ENCODE results near the gene IL15RA. TPM values are rescaled to one million over a fixed set of nuclear protein-coding genes. Genes with fewer than 3 reads are reported as not detected.

The IL15RA gene
- total RNA-seq, 1 donor from 2014 or later: 31.2 TPM

Other genes with a start within 250 kb of the IL15RA start
- gene GDI2, start 164.1 kb downstream of the IL15RA start, total RNA-seq: 231 and 232 TPM in 2 replicates
- gene ANKRD16, start 87.7 kb downstream of the IL15RA start, total RNA-seq: 5.2 TPM in 2 replicates
- gene FBH1, start 87.3 kb downstream of the IL15RA start, total RNA-seq: 67.1 and 68.9 TPM in 2 replicates
- gene IL2RA, start 84.8 kb upstream of the IL15RA start, total RNA-seq: 459 and 464 TPM in 2 replicates
- 167 and 176 TPM in 2 replicates for gene RBM17, start 111.5 kb upstream of the IL15RA start, total RNA-seq
- gene PFKFB3, start 225.4 kb upstream of the IL15RA start, total RNA-seq: 81.8 and 84.7 TPM in 2 replicates